H9 (cell line): ENCODE data around the gene CCDC149. TPM values are rescaled to one million over a fixed set of nuclear protein-coding genes. Genes with fewer than 3 reads are reported as not detected.

ENCODE experiments used
- DNase-seq: peaks from one replicate; pipeline ENCODE4 v3.0.0-alpha.2; 2017
- H2AFZ ChIP-seq: one replicate; pipeline ENCODE4 v1.6.1; 2013; ENCODE audit warnings: mild to moderate bottlenecking, low read length, control low read depth, moderate library complexity
- H2AK5ac ChIP-seq: 2 replicates; pipeline ENCODE4 v1.6.1; 2013; ENCODE audit warnings: low read length, control low read depth, mixed read lengths; ENCODE audit not compliant: insufficient read length
- H2BK120ac ChIP-seq: one replicate; pipeline ENCODE4 v1.6.1; 2013; ENCODE audit warnings: low read depth, mild to moderate bottlenecking, low read length, control low read depth, inconsistent platforms; ENCODE audit not compliant: poor library complexity, severe bottlenecking
- H2BK12ac ChIP-seq: 2 replicates; pipeline ENCODE4 v1.6.1; 2013; ENCODE audit warnings: low read length, control low read depth, mixed read lengths, low read depth; ENCODE audit not compliant: insufficient read length
- H2BK15ac ChIP-seq: 2 replicates; pipeline ENCODE4 v1.6.1; 2013; ENCODE audit warnings: low read depth, low read length, control low read depth
- H2BK20ac ChIP-seq: one replicate; pipeline ENCODE4 v1.6.1; 2013; ENCODE audit warnings: low read depth, mild to moderate bottlenecking, low read length, control low read depth, inconsistent platforms; ENCODE audit not compliant: poor library complexity, severe bottlenecking
- H2BK5ac ChIP-seq: 2 replicates; pipeline ENCODE4 v1.6.1; 2013; ENCODE audit warnings: low read length, control low read depth, mixed read lengths; ENCODE audit not compliant: insufficient read length
- H3K14ac ChIP-seq: 2 replicates; pipeline ENCODE4 v1.6.1; 2013; ENCODE audit warnings: low read length, control low read depth; ENCODE audit not compliant: insufficient read depth
- H3K18ac ChIP-seq: 2 replicates; pipeline ENCODE4 v1.6.1; 2013; ENCODE audit warnings: low read depth, mild to moderate bottlenecking, mixed read lengths, low read length, control low read depth; ENCODE audit not compliant: insufficient read length
- H3K23ac ChIP-seq: 2 replicates; pipeline ENCODE4 v1.6.1; 2013; ENCODE audit warnings: low read length, control low read depth, mixed read lengths, low read depth; ENCODE audit not compliant: insufficient read length
- H3K23me2 ChIP-seq: 2 replicates; pipeline ENCODE4 v1.6.1; 2013; ENCODE audit warnings: low read depth, mild to moderate bottlenecking, mixed read lengths, low read length, control low read depth; ENCODE audit not compliant: insufficient read length, poor library complexity, severe bottlenecking
- H3K27ac ChIP-seq: 2 replicates; pipeline ENCODE4 v1.5.1; 2013; ENCODE audit warnings: low read length, control low read depth, mixed read lengths, low read depth; ENCODE audit not compliant: insufficient read length
- H3K27me3 ChIP-seq: 2 replicates; pipeline ENCODE4 v1.6.1; 2013; ENCODE audit warnings: low read length, control low read depth, inconsistent platforms; ENCODE audit not compliant: insufficient read depth
- H3K4ac ChIP-seq: 2 replicates; pipeline ENCODE4 v1.6.1; 2013; ENCODE audit warnings: low read depth, mild to moderate bottlenecking, control low read depth, inconsistent platforms, low read length, moderate library complexity
- H3K4me1 ChIP-seq: 2 replicates; pipeline ENCODE4 v1.6.1; 2013; ENCODE audit warnings: low read length, control low read depth, inconsistent platforms; ENCODE audit not compliant: insufficient read depth
- H3K4me2 ChIP-seq: 2 replicates; pipeline ENCODE4 v1.6.1; 2013; ENCODE audit warnings: low read length, control low read depth, mixed read lengths; ENCODE audit not compliant: insufficient read length, insufficient read depth
- H3K56ac ChIP-seq: 2 replicates; pipeline ENCODE4 v1.6.1; 2013; ENCODE audit warnings: low read depth, mild to moderate bottlenecking, mixed read lengths, low read length, control low read depth; ENCODE audit not compliant: insufficient read length
- H3K79me1 ChIP-seq: 2 replicates; pipeline ENCODE4 v1.6.1; 2013; ENCODE audit warnings: low read depth, mild to moderate bottlenecking, moderate library complexity, low read length, control low read depth, inconsistent platforms; ENCODE audit not compliant: insufficient read depth, poor library complexity, severe bottlenecking
- H3K79me2 ChIP-seq: 2 replicates; pipeline ENCODE4 v1.6.1; 2013; ENCODE audit warnings: low read length, control low read depth, inconsistent platforms; ENCODE audit not compliant: insufficient read depth
- H3K9ac ChIP-seq: 2 replicates; pipeline ENCODE4 v1.6.1; 2013; ENCODE audit warnings: low read length, control low read depth, mixed read lengths; ENCODE audit not compliant: insufficient read length; ENCODE audit errors: extremely low read depth
- H3K9me3 ChIP-seq: one replicate; pipeline ENCODE4 v1.6.1; 2013; ENCODE audit warnings: low read depth, low read length, inconsistent platforms; ENCODE audit not compliant: control insufficient read depth
- H3T11ph ChIP-seq: one replicate; pipeline ENCODE4 v1.6.1; 2013; ENCODE audit warnings: mild to moderate bottlenecking, low read length, control low read depth, inconsistent platforms
- H4K20me1 ChIP-seq: one replicate; pipeline ENCODE4 v1.6.1; 2013; ENCODE audit not compliant: control insufficient read depth, insufficient read length, insufficient read depth
- H4K5ac ChIP-seq: 2 replicates; pipeline ENCODE4 v1.6.1; 2013; ENCODE audit warnings: low read depth, mild to moderate bottlenecking, mixed read lengths, low read length, control low read depth; ENCODE audit not compliant: insufficient read length
- H4K8ac ChIP-seq: replicated peaks from 2 replicates; pipeline ENCODE4 v1.6.1; 2013; ENCODE audit warnings: low read length, control low read depth, mixed read lengths, low read depth; ENCODE audit not compliant: insufficient read length
- H4K91ac ChIP-seq: 2 replicates; pipeline ENCODE4 v1.6.1; 2013; ENCODE audit warnings: low read depth, mild to moderate bottlenecking, moderate library complexity, mixed read lengths, low read length, control low read depth; ENCODE audit not compliant: insufficient read length
- H3K27ac Mint-ChIP-seq, 3 experiments: 2 replicates in 2 of 3; 3 replicates in 1 of 3; pipeline ENCODE4 v1.8.0; 2020 to 2021; ENCODE audit warnings: mixed read lengths in 3 of 3, mild to moderate bottlenecking in 1 of 3, moderate library complexity in 1 of 3
- H3K27me3 Mint-ChIP-seq: 2 replicates; pipeline ENCODE4 v1.8.0; 2021; ENCODE audit warnings: low read depth, mild to moderate bottlenecking, moderate library complexity, mixed read lengths
- H3K36me3 Mint-ChIP-seq, 3 experiments: 2 replicates in 2 of 3; 3 replicates in 1 of 3; pipeline ENCODE4 v1.8.0; 2020 to 2021; ENCODE audit warnings: low read depth in 3 of 3, mixed read lengths in 3 of 3; ENCODE audit not compliant: insufficient read depth in 1 of 3
- H3K4me1 Mint-ChIP-seq, 2 experiments: 2 replicates each; pipeline ENCODE4 v1.8.0; 2020; ENCODE audit warnings: mixed read lengths in 2 of 2
- H3K4me3 Mint-ChIP-seq, 2 experiments: 2 replicates in 1 of 2; 3 replicates in 1 of 2; pipeline ENCODE4 v1.8.0; 2020 to 2021; ENCODE audit warnings: mild to moderate bottlenecking in 2 of 2, mixed read lengths in 2 of 2, moderate library complexity in 1 of 2
- H3K9me3 Mint-ChIP-seq, 2 experiments: 2 replicates in 1 of 2; 3 replicates in 1 of 2; pipeline ENCODE4 v1.8.0; 2020; ENCODE audit warnings: mild to moderate bottlenecking in 2 of 2, mixed read lengths in 2 of 2, moderate library complexity in 1 of 2
- CTCF ChIP-seq: fragments of 200-600 bp; sonication (generic); conservative IDR thresholded peaks from 3 replicates; pipeline ENCODE4 v1.8.0; 2021; ENCODE audit warnings: antibody characterized with exemption, mild to moderate bottlenecking
- WGBS: extraction: QIAGEN DNeasy Blood & Tissue Kit; methylation state at CpG from one replicate; pipeline ENCODE4 v1.1.7; 2013; ENCODE audit warnings: missing lambda C conversion rate, low lambda C conversion rate, mixed read lengths; ENCODE audit not compliant: insufficient read length; ENCODE audit errors: extremely low coverage; 5-methylcytosine and 5-hydroxymethylcytosine counted together
- total RNA-seq: library from RNA; stranded (reverse); gene quantifications from 2 replicates; pipeline ENCODE4 v1.2.1, GENCODE V29; 2021

CCDC149 gene
- total RNA-seq, 1 experiment from 2014 or later, result 4.5 TPM

- Histone ChIP-seq H4K5ac (no peak overlapping the region), H3K14ac (no peak overlapping the region), H3T11ph (no peak overlapping the region), H3K9me3 (no peaks in the 10 kb centered on the region), H3K4ac (no peak overlapping the region), H2AFZ (no peak overlapping the region), H2BK12ac (no peak overlapping the region), H2BK15ac (no peak overlapping the region), H4K91ac (no peak overlapping the region), H3K23me2 (no peaks in the 10 kb centered on the region), H2BK5ac (no peak overlapping the region), H3K4me1 (no peaks in the 10 kb centered on the region), H3K4me2 (no peak overlapping the region), H4K8ac (no peak overlapping the region), H3K79me1 (no peaks in the 10 kb centered on the region), H3K18ac (no peak overlapping the region), H3K27ac (no peak overlapping the region), H4K20me1 (no peaks in the 10 kb centered on the region), H3K23ac (no peak overlapping the region), H3K27me3 (no peaks in the 10 kb centered on the region), H2BK120ac (no peak overlapping the region), H2BK20ac (no peak overlapping the region), H3K56ac (no peak overlapping the region), H2AK5ac (no peak overlapping the region), H3K79me2 (no peaks in the 10 kb centered on the region), H3K9ac (no peak overlapping the region)
- peaks cover 0 to 3% of the 10 kb centered on the region in 2 experiments; a peak in 1 of 5 replicates for H3K9me3 Mint-ChIP-seq
- DNase-seq, result no peak
- TF ChIP-seq CTCF, result no peak
- no CpG with 5 or more reads among the region's 8 CpGs for WGBS
- peaks cover 0 to 4% (median 0%) of the 10 kb centered on the region in 3 experiments; a peak in 1 of 7 replicates for H3K36me3 Mint-ChIP-seq
- peaks cover 32 to 42% of the 10 kb centered on the region in 2 experiments for H3K4me1 Mint-ChIP-seq
- H3K4me3 Mint-ChIP-seq, result no peak overlapping the region
- H3K27me3 Mint-ChIP-seq, result no peaks in the 10 kb centered on the region
- H3K27ac Mint-ChIP-seq, result no peak overlapping the region; a peak in 1 of 7 replicates
These were observed 27.9 kb downstream of the CCDC149 start for GRCh38 chr4:24884902-24885301.
